ENCODE results near the gene TNS3. TPM values are rescaled to one million over a fixed set of nuclear protein-coding genes. Genes with fewer than 3 reads are reported as not detected.

The TNS3 gene
- polyA plus RNA-seq, 2 donors = 2.7 to 3.4 TPM

- Histone ChIP-seq H3K9me3 (ENCODE audit: control insufficient read depth in 2 of 2, insufficient read depth in 1 of 2, low read depth in 1 of 2, low read length in 1 of 2) (no peaks in the 10 kb centered on the region), H3K27ac (ENCODE audit: low read depth in 2 of 2, low read length in 1 of 2) (no peak overlapping the region), H3K4me1 (ENCODE audit: control insufficient read depth in 2 of 2, insufficient read depth in 2 of 2, low read length in 1 of 2) (no peaks in the 10 kb centered on the region), H3K36me3 (ENCODE audit: control insufficient read depth in 2 of 2, insufficient read depth in 2 of 2, low read length in 1 of 2) (no peaks in the 10 kb centered on the region), H3K27me3 (ENCODE audit: control insufficient read depth in 1 of 2, insufficient read depth in 2 of 2, low read length in 2 of 2) (no peaks in the 10 kb centered on the region), H3K4me3 (ENCODE audit: low read depth in 1 of 2, low read length in 2 of 2) (no peak overlapping the region)
- WGBS, 2 donors = 69 to 73% methylated on average over 3 of the region's 3 CpGs
Measured at GRCh38 chr7:47239931-47240421, 341.9 kb downstream of the TNS3 start.

DNA sequence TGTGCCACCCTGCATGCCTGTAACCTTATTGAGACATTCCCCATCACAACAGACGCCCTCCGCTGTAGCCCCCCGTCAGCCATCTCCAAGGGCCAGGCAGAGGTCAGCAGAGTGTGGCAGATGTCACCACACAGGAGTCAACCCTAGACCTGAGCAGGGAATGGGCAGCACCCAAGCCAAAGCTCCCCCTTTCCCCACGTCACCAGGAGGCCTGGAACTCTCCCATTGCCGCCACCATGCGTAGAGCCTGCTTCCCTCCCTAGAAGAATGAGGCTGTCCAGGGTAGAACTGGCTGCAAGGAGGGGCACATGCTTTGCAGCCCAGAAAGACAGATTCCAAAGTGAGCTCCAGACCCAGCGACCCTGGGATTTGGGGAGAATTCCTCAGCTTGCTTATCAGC is 342.9 kb downstream of the TNS3 start:
- H3K36me3 ChIP-seq (ENCODE audit: control insufficient read depth in 2 of 2, insufficient read depth in 2 of 2, low read length in 1 of 2) = no peaks in the 10 kb centered on the region
- no peak overlapping the region for H3K27ac ChIP-seq (ENCODE audit: low read depth in 2 of 2, low read length in 1 of 2)
- H3K4me1 ChIP-seq (ENCODE audit: control insufficient read depth in 2 of 2, insufficient read depth in 2 of 2, low read length in 1 of 2) = no peaks in the 10 kb centered on the region
- H3K9me3 ChIP-seq (ENCODE audit: control insufficient read depth in 2 of 2, insufficient read depth in 1 of 2, low read depth in 1 of 2, low read length in 1 of 2) = no peaks in the 10 kb centered on the region
- no peak overlapping the region for H3K4me3 ChIP-seq (ENCODE audit: low read depth in 1 of 2, low read length in 2 of 2)
- H3K27me3 ChIP-seq (ENCODE audit: control insufficient read depth in 1 of 2, insufficient read depth in 2 of 2, low read length in 2 of 2) = no peaks in the 10 kb centered on the region
- WGBS, 2 donors = 87 to 91% methylated on average over 7 of the region's 7 CpGs

DNA sequence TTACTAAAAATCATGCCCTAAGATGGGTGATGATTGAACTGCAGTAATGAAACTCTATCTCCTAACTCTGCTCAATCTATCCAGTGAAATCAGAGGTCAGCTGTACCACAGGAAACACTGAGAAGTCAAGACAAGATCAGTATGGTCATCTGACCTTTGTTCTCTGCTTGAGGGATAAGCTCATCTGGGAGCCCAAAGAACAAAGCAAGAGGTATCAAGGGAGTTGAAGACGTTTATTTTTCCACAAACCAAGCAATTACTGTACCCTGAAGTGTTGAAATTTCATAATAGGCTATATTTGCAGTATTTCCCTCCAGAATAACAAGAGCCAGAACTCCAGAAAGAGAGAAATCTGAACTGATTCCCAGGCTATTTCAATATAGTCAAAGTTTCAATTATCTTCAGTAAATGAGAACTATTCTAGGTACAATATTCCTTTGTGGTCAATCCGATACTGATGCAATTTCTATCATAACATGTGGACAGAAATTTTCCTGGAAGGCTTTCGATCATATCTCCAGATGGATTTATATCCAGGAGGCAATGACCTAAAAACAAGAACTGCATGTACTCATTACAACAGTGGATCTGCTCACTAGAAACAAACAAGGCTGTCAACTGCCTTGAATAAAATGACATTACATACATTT is 345.3 kb downstream of the TNS3 start:
- H3K4me3 ChIP-seq (ENCODE audit: low read depth in 1 of 2, low read length in 2 of 2) = no peak overlapping the region
- no peaks in the 10 kb centered on the region for H3K27me3 ChIP-seq (ENCODE audit: control insufficient read depth in 1 of 2, insufficient read depth in 2 of 2, low read length in 2 of 2)
- 65 to 73% methylated on average over 3 of the region's 3 CpGs for WGBS, 2 donors
- H3K9me3 ChIP-seq (ENCODE audit: control insufficient read depth in 2 of 2, insufficient read depth in 1 of 2, low read depth in 1 of 2, low read length in 1 of 2) = no peaks in the 10 kb centered on the region
- H3K4me1 ChIP-seq (ENCODE audit: control insufficient read depth in 2 of 2, insufficient read depth in 2 of 2, low read length in 1 of 2) = no peaks in the 10 kb centered on the region
- no peaks in the 10 kb centered on the region for H3K36me3 ChIP-seq (ENCODE audit: control insufficient read depth in 2 of 2, insufficient read depth in 2 of 2, low read length in 1 of 2)
- no peak overlapping the region for H3K27ac ChIP-seq (ENCODE audit: low read depth in 2 of 2, low read length in 1 of 2)

GRCh38 chr7:47233996-47234395 is 347.9 kb downstream of the TNS3 start:
- Histone ChIP-seq H3K4me3 (ENCODE audit: low read depth in 1 of 2, low read length in 2 of 2) (no peak overlapping the region), H3K9me3 (ENCODE audit: control insufficient read depth in 2 of 2, insufficient read depth in 1 of 2, low read depth in 1 of 2, low read length in 1 of 2) (no peaks in the 10 kb centered on the region), H3K27ac (ENCODE audit: low read depth in 2 of 2, low read length in 1 of 2) (no peak overlapping the region), H3K36me3 (ENCODE audit: control insufficient read depth in 2 of 2, insufficient read depth in 2 of 2, low read length in 1 of 2) (no peaks in the 10 kb centered on the region), H3K4me1 (ENCODE audit: control insufficient read depth in 2 of 2, insufficient read depth in 2 of 2, low read length in 1 of 2) (no peaks in the 10 kb centered on the region), H3K27me3 (ENCODE audit: control insufficient read depth in 1 of 2, insufficient read depth in 2 of 2, low read length in 2 of 2) (no peaks in the 10 kb centered on the region)
- 35 to 39% methylated on average over 1 of the region's 1 CpG for WGBS, 2 donors

GRCh38 chr7:47232751-47233412 is 349.0 kb downstream of the TNS3 start:
- WGBS, 2 donors = 75 to 85% methylated on average over 8 of the region's 8 CpGs
- H3K36me3 ChIP-seq (ENCODE audit: control insufficient read depth in 2 of 2, insufficient read depth in 2 of 2, low read length in 1 of 2) = no peaks in the 10 kb centered on the region
- H3K27ac ChIP-seq (ENCODE audit: low read depth in 2 of 2, low read length in 1 of 2) = no peak overlapping the region
- no peak overlapping the region for H3K4me3 ChIP-seq (ENCODE audit: low read depth in 1 of 2, low read length in 2 of 2)
- H3K9me3 ChIP-seq (ENCODE audit: control insufficient read depth in 2 of 2, insufficient read depth in 1 of 2, low read depth in 1 of 2, low read length in 1 of 2) = no peaks in the 10 kb centered on the region
- H3K4me1 ChIP-seq (ENCODE audit: control insufficient read depth in 2 of 2, insufficient read depth in 2 of 2, low read length in 1 of 2) = no peaks in the 10 kb centered on the region
- H3K27me3 ChIP-seq (ENCODE audit: control insufficient read depth in 1 of 2, insufficient read depth in 2 of 2, low read length in 2 of 2) = no peaks in the 10 kb centered on the region

DNA sequence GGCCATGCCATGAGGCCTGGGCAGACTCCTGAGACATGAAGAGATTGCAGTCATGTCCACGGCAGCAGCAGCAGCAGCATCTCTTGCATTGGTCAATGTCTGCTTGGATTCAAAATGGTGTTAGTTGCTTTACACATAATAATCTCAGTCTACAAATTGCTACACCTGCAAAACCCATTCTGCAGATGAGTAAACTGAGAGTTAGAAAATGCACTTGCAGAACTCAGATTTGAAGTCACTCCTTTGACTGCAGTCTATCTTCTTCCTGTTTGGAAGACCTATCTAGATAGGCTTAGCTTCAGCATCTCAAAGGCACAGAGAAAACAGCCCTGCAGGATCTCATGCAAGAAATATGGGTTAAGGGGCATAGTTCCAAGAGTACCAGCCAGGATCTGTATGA is 350.3 kb downstream of the TNS3 start:
- Histone ChIP-seq H3K4me1 (ENCODE audit: control insufficient read depth in 2 of 2, insufficient read depth in 2 of 2, low read length in 1 of 2) (no peaks in the 10 kb centered on the region), H3K9me3 (ENCODE audit: control insufficient read depth in 2 of 2, insufficient read depth in 1 of 2, low read depth in 1 of 2, low read length in 1 of 2) (no peaks in the 10 kb centered on the region), H3K27me3 (ENCODE audit: control insufficient read depth in 1 of 2, insufficient read depth in 2 of 2, low read length in 2 of 2) (no peaks in the 10 kb centered on the region), H3K27ac (ENCODE audit: low read depth in 2 of 2, low read length in 1 of 2) (no peak overlapping the region), H3K36me3 (ENCODE audit: control insufficient read depth in 2 of 2, insufficient read depth in 2 of 2, low read length in 1 of 2) (no peaks in the 10 kb centered on the region), H3K4me3 (ENCODE audit: low read depth in 1 of 2, low read length in 2 of 2) (no peak overlapping the region)
- WGBS, 2 donors = 92 to 96% methylated on average over 1 of the region's 1 CpG

DNA sequence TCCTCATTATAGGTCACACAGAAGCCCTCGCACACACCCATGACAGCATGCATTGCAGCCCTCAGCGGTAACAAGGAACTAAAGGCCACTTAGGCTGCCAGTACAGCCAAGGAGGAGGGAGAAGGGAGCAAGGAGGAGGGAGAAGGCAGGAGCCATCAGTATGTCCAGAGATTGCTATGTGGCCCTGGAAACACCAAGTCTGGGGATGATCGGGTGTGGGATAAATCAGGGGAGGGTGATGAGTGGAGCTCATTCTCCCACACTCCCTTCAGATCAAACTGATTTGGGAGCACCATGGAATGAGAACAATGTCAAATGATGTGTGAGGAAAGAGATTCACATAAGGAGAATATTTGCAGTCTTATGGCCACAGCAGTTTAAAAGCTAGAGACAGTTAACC is 350.9 kb downstream of the TNS3 start:
- no peak overlapping the region for H3K27ac ChIP-seq (ENCODE audit: low read depth in 2 of 2, low read length in 1 of 2)
- 92 to 95% methylated on average over 3 of the region's 3 CpGs for WGBS, 2 donors
- H3K27me3 ChIP-seq (ENCODE audit: control insufficient read depth in 1 of 2, insufficient read depth in 2 of 2, low read length in 2 of 2) = no peaks in the 10 kb centered on the region
- H3K9me3 ChIP-seq (ENCODE audit: control insufficient read depth in 2 of 2, insufficient read depth in 1 of 2, low read depth in 1 of 2, low read length in 1 of 2) = no peaks in the 10 kb centered on the region
- no peak overlapping the region for H3K4me3 ChIP-seq (ENCODE audit: low read depth in 1 of 2, low read length in 2 of 2)
- no peaks in the 10 kb centered on the region for H3K36me3 ChIP-seq (ENCODE audit: control insufficient read depth in 2 of 2, insufficient read depth in 2 of 2, low read length in 1 of 2)
- no peaks in the 10 kb centered on the region for H3K4me1 ChIP-seq (ENCODE audit: control insufficient read depth in 2 of 2, insufficient read depth in 2 of 2, low read length in 1 of 2)

DNA sequence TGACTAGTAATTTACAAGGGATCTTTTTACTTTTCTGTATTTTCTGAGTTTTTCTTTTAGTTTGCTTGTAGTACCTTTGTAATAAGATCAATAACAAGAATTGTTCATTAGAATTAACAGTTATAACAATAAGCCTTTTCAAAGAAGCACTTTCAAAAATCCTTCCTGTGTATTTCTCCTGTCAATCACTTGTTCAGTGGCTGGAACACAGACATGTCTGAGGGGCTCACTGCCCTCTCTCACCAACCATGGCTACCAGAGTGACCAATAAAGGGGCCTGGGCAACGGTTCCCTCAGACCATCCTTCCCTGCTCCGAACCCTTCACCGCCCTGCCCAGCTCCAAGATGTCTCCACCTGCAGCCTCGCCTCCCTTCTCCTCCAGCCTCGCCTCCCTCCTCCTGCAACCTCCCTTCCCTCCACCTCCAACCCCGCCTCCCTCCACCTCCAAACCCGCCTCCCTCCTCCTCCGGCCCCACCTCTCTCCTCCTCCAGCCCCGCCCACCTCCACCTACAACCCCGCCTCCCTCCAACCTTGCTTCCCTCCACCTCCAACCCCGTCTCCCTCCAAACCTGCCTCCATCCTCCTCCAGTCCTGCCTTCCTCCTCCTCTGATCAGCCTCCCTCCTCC is 353.4 kb downstream of the TNS3 start:
- no peaks in the 10 kb centered on the region for H3K36me3 ChIP-seq (ENCODE audit: control insufficient read depth in 2 of 2, insufficient read depth in 2 of 2, low read length in 1 of 2)
- H3K27ac ChIP-seq (ENCODE audit: low read depth in 2 of 2, low read length in 1 of 2) = no peak overlapping the region
- 95 to 96% methylated on average over 8 to 11 of the region's 11 CpGs for WGBS, 2 donors
- H3K9me3 ChIP-seq (ENCODE audit: control insufficient read depth in 2 of 2, insufficient read depth in 1 of 2, low read depth in 1 of 2, low read length in 1 of 2) = no peaks in the 10 kb centered on the region
- no peak overlapping the region for H3K4me3 ChIP-seq (ENCODE audit: low read depth in 1 of 2, low read length in 2 of 2)
- H3K27me3 ChIP-seq (ENCODE audit: control insufficient read depth in 1 of 2, insufficient read depth in 2 of 2, low read length in 2 of 2) = no peaks in the 10 kb centered on the region
- H3K4me1 ChIP-seq (ENCODE audit: control insufficient read depth in 2 of 2, insufficient read depth in 2 of 2, low read length in 1 of 2) = no peaks in the 10 kb centered on the region

- Histone ChIP-seq H3K27me3 (ENCODE audit: control insufficient read depth in 1 of 2, insufficient read depth in 2 of 2, low read length in 2 of 2) (no peaks in the 10 kb centered on the region), H3K27ac (ENCODE audit: low read depth in 2 of 2, low read length in 1 of 2) (no peak overlapping the region), H3K36me3 (ENCODE audit: control insufficient read depth in 2 of 2, insufficient read depth in 2 of 2, low read length in 1 of 2) (no peaks in the 10 kb centered on the region), H3K4me3 (ENCODE audit: low read depth in 1 of 2, low read length in 2 of 2) (no peak overlapping the region), H3K4me1 (ENCODE audit: control insufficient read depth in 2 of 2, insufficient read depth in 2 of 2, low read length in 1 of 2) (no peaks in the 10 kb centered on the region), H3K9me3 (ENCODE audit: control insufficient read depth in 2 of 2, insufficient read depth in 1 of 2, low read depth in 1 of 2, low read length in 1 of 2) (no peaks in the 10 kb centered on the region)
- 55 to 69% methylated on average over 6 of the region's 6 CpGs for WGBS, 2 donors
Measured at GRCh38 chr7:47227762-47228177, 354.1 kb downstream of the TNS3 start.

All from esophagus (tissue), 2 donors.